PC-9 (cell line): Measurements from ENCODE around the gene KCTD21.

Experiments used
- CTCF ChIP-seq: fragments of 200-600 bp; sonication (generic); conservative IDR thresholded peaks from 2 replicates; pipeline ENCODE4 v1.6.1; 2017; ENCODE audit warnings: mixed run types, antibody characterized with exemption, mild to moderate bottlenecking, moderate library complexity
- EZH2 ChIP-seq: fragments of 200-600 bp; sonication (generic); IDR thresholded peaks from 2 replicates; pipeline ENCODE4 v1.8.0; 2017; ENCODE audit warnings: antibody characterized with exemption, low read depth

GRCh38 chr11:78205256-78205655, 16.8 kb upstream of the KCTD21 start:
- no peak for TF ChIP-seq CTCF
- no peak for TF ChIP-seq EZH2
